HCEC 1CT (cell line): ENCODE data around the gene BAHCC1.
A peak's percentile ranks its signal among the peaks of the same experiment; 100 is the strongest.
"Not testable (repeated sequence)": the region's sequence is repeated elsewhere in the genome, so short reads cannot be mapped to it uniquely, and the experiment has no call there.

ENCODE experiments used
- DNase-seq: peaks from one replicate; pipeline ENCODE4 v3.0.0-alpha.2; 2017

The BAHCC1 gene

DNA sequence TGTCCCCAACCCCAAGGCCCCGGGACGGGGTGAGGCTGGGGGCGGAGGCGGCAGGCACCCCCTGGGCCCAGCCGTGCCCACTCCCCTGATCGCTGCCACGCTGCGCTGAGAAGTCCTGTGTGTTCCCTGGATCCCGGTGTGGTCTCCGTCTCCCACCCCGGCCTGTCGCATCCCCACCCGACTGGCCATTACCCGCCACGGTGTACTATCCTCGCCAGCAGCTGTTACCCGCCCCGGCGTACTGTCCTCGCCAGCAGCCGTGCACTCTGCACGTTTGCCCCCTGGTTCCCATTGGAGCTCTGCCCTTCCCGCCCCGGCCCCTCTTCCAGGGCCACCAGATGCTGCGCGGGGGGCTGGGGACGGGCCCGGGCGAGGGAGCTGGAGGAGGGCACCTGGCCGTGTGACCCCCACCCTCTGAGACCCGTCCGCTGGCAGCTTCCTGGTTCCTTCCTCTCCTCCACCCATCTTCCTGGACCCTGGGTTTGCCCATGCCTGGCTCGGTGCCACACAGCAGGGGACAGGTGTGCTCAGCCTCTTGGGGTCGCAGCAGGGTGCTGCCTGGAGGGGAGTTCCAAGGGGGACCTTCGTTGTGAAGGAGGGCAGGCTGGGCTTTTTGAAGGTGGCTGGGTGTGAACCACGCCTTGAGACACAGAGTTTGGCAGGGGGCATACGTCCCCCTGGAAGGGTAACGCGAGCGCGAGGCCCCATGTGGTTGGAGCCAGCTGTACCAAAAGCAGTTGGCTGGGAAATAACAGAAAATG lies 19.7 kb downstream of the BAHCC1 start:
- no peak for DNase-seq

GRCh38 chr17:81415681-81416080 lies 20.4 kb downstream of the BAHCC1 start:
- DNase-seq: no peak

GRCh38 chr17:81416612-81417011 lies 21.4 kb downstream of the BAHCC1 start:
- no peak for DNase-seq

GRCh38 chr17:81417049-81417878 lies 22.0 kb downstream of the BAHCC1 start:
- no peak for DNase-seq

GRCh38 chr17:81417879-81418709 lies 22.8 kb downstream of the BAHCC1 start:
- no peak for DNase-seq

DNA sequence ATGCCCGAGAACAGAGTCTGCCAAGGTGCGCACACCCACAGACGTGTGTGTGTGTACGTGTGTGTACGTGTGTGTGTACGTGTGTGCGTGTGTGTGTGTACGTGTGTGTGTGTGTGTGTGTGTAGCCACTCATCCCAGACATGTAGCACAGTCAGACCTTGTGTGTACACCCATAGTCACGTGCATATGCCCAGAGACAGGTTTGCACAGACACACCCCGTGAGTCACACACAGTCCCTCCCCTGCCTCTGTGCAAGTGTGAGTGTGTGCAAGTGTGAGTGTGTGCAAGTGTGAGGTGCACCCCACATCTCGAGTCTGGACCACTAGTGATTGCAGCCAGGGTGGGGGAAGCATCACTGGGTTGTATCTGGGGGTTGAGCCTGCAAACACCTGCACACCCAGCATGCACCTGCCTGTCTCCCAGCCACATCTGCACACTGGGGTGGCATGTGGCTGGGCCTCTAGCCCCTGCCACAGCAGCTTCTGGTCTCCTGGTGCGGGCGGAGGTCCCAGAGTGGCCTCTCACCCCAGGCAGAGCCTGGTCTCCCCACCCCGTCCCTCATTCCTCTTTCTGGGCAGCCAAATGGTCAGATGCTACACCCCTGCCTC lies 23.6 kb downstream of the BAHCC1 start:
- DNase-seq: no peak

GRCh38 chr17:81419319-81419885 lies 24.1 kb downstream of the BAHCC1 start:
- DNase-seq: peak; percentile 70

- no peak for DNase-seq
Observed at GRCh38 chr17:81419886-81420768, 24.9 kb downstream of the BAHCC1 start.

GRCh38 chr17:81420769-81421462 lies 25.7 kb downstream of the BAHCC1 start:
- DNase-seq: no peak

- DNase-seq: peak; percentile 90
Observed at GRCh38 chr17:81422776-81423697, 27.8 kb downstream of the BAHCC1 start.

GRCh38 chr17:81423698-81424071 lies 28.4 kb downstream of the BAHCC1 start:
- no peak for DNase-seq

DNA sequence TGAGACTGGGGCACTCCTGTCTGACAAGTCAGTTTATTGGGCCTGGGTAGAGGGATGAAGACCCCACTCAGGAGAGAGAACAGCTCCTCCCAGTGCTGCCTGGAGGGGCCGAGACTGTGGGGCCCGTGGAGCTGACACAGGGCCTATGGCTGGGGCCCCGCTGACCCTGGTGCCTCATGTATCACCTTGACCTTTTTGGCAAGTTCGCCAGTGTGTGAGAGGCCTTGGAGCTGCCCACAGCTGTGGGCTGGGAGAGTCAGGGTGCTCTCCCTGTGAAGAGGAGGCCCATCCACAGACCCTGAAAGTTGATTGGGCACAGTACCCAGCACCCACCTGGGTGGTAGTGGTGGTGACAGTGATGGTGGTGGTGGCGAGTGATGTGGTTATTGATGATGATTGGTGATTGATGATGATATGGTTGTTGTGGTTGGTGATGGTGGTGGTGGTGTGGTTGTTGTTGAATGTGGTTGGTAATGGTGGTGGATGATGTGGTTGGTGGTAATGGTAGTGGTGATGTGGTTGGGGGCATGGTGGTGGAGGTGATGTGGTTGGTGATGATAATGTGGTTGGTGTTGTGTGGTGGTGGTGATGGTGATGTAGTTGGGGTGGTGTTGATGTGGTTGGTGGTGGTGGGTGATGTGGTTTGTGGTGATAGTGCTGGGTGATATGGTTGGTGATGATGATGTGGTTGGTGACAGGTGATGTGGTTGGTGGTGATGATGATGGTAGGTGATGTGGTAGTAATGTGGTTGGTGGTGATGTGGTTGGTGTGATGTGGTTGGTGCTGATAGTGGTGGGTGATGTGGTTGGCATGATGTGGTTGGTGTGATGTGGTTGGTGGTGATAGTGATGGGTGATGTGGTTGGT lies 29.1 kb downstream of the BAHCC1 start:
- DNase-seq: no peak

GRCh38 chr17:81425041-81425440 lies 29.8 kb downstream of the BAHCC1 start:
- not testable (repeated sequence) for DNase-seq

GRCh38 chr17:81425716-81426392 lies 30.6 kb downstream of the BAHCC1 start:
- DNase-seq: not testable (repeated sequence)

DNA sequence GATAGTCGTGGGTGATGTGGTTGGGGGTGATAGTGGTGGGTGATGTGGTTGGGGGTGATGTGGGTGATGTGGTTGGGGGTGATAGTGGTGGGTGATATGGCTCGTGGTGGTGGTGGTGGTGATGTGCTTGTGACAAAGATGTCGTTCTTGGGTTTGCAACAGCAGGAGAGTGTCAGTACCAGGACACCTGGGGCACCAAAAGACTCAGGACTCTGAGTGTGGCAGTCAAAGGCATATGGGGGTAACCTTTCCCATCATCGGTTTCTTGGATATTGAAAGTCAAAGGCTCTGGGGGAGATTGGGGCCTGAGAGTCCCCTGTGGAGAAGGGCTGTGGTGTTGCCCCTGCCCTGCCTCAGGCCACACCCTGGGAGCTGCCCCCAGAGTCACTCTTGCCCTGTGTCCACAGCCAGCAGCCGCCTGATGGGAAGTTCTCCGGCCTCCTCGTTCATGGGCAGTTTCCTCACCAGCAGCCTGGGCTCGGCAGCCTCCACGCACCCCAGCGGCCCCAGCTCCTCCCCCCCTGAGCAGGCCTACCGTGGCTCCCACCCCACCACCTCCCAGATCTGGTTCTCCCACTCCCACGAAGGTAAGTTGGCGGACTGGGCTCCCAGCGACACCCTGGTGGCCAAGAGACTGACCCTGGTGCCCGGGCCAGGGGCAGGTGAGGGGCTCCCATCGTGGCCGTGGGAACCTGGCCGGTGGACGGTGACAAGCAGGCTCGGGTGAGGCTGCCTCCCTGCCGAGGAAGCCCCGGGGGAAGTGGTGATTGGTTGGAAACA lies 31.3 kb downstream of the BAHCC1 start:
- no peak for DNase-seq

- no peak for DNase-seq
Observed at GRCh38 chr17:81427173-81428120, 32.2 kb downstream of the BAHCC1 start.
